Fibroblast of pulmonary artery (primary cell): Measurements from ENCODE around the gene KIAA0232.
"Not testable (repeated sequence)": the region's sequence is repeated elsewhere in the genome, so short reads cannot be mapped to it uniquely, and the experiment has no call there.

Experiments
- DNase-seq: peaks from one replicate; pipeline ENCODE4 v3.0.0-alpha.2; 2010; ENCODE audit warnings: low read depth
- H3K4me3 ChIP-seq: replicated peaks from 2 replicates; pipeline ENCODE4 v1.5.1; 2011; ENCODE audit warnings: low read depth, mild to moderate bottlenecking, control low read depth, low read length, moderate library complexity
- TF ChIP-seq, protein P1 (sequence below): IDR thresholded peaks from 2 replicates; pipeline ENCODE4 v1.5.1; 2011; ENCODE audit warnings: mild to moderate bottlenecking, control low read depth, low read length, inconsistent platforms; ENCODE audit errors: missing control alignments

KIAA0232 gene

GRCh38 chr4:6900956-6901355, 118.4 kb downstream of the KIAA0232 start:
- no peak overlapping the region for H3K4me3 ChIP-seq
- TF ChIP-seq, protein P1, sequence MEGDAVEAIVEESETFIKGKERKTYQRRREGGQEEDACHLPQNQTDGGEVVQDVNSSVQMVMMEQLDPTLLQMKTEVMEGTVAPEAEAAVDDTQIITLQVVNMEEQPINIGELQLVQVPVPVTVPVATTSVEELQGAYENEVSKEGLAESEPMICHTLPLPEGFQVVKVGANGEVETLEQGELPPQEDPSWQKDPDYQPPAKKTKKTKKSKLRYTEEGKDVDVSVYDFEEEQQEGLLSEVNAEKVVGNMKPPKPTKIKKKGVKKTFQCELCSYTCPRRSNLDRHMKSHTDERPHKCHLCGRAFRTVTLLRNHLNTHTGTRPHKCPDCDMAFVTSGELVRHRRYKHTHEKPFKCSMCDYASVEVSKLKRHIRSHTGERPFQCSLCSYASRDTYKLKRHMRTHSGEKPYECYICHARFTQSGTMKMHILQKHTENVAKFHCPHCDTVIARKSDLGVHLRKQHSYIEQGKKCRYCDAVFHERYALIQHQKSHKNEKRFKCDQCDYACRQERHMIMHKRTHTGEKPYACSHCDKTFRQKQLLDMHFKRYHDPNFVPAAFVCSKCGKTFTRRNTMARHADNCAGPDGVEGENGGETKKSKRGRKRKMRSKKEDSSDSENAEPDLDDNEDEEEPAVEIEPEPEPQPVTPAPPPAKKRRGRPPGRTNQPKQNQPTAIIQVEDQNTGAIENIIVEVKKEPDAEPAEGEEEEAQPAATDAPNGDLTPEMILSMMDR: no peak
- DNase-seq: no peak

- TF ChIP-seq, protein P1: no peak
- H3K4me3 ChIP-seq: no peak overlapping the region
- no peak for DNase-seq
Measured at GRCh38 chr4:6901669-6902317, 119.3 kb downstream of the KIAA0232 start.

GRCh38 chr4:6902318-6903042, 120.0 kb downstream of the KIAA0232 start:
- H3K4me3 ChIP-seq: no peak overlapping the region
- DNase-seq: no peak
- TF ChIP-seq, protein P1: no peak

DNA sequence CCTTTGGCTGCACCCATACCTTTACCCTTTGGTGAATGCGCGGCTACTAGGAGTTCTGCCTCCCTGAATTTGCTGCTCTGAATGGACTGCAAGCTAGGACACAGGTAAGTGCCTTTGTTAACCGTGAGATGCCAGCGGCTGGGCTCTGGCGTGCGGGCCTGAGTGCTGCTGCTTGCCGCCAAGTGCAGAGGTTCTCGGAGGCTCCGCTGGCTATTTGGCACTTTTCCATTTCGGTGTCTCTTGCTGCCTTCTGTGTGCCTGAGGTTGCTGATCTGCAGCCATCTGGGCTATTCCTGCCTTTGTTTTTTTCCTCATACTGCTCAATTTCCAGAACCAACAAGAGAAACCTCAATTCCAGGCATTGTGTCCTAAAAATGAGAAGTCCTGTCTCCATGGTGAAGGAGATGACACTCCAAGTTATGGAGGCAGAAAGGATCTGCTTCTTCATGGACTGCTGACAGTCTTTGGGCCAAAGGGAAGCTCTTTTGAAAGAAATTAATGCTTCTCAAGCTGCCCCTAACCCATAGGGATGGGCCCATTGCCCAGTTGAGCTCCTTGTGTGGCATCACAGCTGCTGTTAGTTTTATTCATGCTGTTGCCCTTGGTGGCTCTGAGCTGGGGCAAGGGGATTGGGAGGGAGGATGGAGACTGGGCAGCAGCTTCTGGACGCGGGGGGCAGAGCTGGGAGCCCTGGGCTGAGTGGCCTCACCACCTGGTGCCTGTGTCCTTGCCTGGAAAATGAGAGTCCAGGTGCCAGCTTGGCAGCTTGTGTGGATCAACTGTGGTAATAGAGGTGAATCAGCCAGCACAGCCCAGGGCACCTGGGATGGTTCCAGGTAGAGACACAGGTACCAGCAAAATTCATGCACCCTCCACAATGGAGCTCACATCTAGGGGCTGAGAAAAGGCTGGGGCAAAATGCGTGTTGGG, 123.3 kb downstream of the KIAA0232 start:
- H3K4me3 ChIP-seq: no peak overlapping the region
- DNase-seq: no peak
- TF ChIP-seq, protein P1: no peak

DNA sequence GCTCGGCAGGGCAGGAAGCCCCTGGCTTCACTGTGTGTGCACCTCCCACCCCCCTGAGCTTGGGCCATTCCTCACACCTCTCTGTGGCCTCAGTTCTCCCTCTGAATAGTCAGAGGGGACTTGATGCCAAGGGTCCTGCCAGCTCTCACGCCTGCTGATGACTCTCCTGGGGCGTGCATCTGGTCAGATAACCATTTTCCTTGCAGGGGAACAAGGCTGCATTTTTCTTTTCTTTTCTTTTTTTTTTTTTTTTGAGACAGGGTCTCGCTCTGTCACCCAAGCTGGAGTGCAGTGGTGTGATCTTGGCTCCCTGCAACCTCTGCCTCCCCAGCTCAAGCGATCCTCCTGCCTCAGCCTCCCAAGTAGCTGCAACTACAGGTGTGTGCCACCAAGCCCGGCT, 124.0 kb downstream of the KIAA0232 start:
- DNase-seq, H3K4me3 ChIP-seq: not testable (repeated sequence)

GRCh38 chr4:6907658-6908191, 125.2 kb downstream of the KIAA0232 start:
- no peak overlapping the region for H3K4me3 ChIP-seq
- TF ChIP-seq, protein P1: peak; percentile 58
- DNase-seq: peak; percentile 44
